NCI-H345 (cell line): ENCODE measurements around the gene CDIPT.
"Not testable (repeated sequence)": the region's sequence is repeated elsewhere in the genome, so short reads cannot be mapped to it uniquely, and the experiment has no call there.

Experiments
- DNase-seq: peaks from one replicate; lab custom pipeline; 2025; lab: John Stamatoyannopoulos, UW

The CDIPT gene

DNA sequence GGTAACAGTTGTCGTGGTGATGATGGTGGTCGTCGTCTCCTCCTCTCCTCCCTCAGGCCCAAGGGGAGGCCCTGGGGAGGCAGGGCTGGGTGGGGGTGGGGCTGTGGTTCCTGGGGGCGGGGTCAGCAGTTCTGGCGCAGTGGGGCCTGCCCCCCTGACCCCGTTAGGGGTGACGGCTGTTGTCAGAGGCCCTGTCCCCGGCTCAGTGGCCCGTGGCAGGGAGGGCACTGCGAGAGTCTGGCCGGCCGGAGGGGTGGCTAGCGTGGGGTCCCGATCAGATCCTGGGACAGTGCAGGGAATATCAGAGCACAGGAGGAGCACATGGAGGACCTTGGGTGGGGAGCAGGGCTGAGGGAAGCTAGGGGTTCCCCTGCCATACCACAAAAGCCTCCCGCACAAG lies 33.8 kb upstream of the CDIPT start:
- DNase-seq = no peak

DNA sequence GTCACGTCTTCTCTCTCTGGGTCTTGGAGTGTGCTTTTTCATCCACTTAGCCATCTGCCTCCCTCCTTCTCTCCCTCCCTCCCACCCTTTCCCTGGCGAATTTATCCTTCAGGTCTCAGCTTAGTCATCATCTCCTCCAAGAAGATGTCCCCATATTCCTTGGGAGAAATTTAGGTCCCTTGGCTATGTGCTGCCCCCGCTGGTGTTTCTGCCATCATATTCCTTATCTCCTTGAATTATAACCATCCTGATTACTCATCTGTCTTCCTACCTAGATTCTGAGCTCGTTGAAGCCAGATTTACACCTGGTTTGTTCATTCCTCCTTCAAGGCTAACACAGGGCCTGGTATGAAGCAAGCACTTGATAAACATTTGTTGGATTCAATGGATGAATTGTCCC lies 31.3 kb upstream of the CDIPT start:
- no peak for DNase-seq

- DNase-seq = no peak
Observed at GRCh38 chr16:29893553-29893952, 30.5 kb upstream of the CDIPT start.

DNA sequence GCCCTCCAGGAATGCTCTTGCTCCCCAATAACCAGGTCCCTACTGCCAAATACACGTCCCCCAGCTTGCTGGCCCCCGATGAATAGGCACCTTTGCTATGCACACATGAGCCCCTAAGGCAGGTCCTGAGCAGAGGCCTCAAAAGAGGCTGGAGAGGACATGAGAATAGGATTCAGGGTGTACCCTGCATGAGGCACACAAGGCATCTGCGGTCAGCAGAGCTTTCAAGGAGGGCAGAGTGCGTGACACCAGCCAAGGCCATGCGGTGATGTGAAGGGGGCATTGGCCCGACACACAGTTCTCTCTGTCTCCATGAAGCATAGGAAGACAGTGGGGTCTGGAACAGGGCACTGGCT lies 29.4 kb upstream of the CDIPT start:
- no peak for DNase-seq

GRCh38 chr16:29891525-29892457 lies 28.8 kb upstream of the CDIPT start:
- DNase-seq = no peak

GRCh38 chr16:29889372-29889771 lies 26.3 kb upstream of the CDIPT start:
- not testable (repeated sequence) for DNase-seq

- DNase-seq = no peak
Observed at GRCh38 chr16:29883987-29884386, 21.0 kb upstream of the CDIPT start.

GRCh38 chr16:29881050-29881449 lies 18.0 kb upstream of the CDIPT start:
- DNase-seq = no peak

DNA sequence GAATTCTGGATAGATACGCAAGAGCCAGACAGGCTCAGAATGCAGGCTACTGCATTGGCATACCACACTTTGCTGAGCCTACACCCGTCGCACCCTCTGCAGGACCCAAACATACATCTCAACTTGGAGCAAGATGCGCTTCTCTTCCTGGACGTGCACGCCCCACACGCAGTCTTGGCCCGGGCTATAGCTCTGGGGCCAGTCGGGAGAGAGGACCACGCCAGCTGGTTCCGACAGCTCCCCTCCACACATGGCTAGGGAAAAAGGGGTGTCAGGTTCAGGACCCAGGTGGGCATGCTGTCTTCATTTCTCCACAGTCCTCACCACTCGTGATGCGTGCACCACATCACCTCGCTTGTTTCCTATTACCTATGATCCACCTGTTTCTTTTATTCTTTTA lies 15.1 kb upstream of the CDIPT start:
- no peak for DNase-seq

GRCh38 chr16:29877266-29877961 lies 14.4 kb upstream of the CDIPT start:
- no peak for DNase-seq

DNA sequence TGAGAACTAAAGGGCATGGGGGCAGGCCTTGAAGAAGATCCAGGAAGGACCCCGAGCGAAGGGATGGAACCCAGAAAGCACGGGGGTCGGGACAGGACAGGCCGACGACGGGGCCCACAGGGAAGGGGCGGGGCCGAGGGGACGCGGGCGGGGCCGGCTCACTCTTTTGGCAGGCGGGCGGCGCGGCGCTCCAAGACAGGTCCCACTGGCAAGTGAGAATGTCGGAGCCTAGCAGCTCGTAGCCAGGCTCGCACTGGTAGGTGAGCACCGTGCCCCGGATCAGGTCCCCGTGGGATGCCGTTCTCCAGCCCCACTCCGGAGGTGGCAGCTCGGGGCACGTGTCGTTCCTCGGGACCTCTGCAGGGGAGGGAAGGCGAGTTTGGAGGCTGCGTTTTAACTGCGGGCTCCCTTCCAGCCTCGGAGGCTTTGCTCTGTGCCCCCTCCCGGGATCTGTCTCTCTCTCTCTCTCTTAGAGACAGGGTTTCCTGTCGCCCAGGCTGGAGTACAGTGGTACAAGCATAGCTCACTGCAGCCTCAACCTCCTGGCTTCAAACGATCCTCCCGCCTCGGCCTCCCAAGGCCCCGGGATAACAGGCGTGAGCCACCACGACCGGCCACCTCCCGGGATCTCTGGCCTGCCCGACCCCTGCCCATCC lies 13.7 kb upstream of the CDIPT start:
- DNase-seq = no peak

DNA sequence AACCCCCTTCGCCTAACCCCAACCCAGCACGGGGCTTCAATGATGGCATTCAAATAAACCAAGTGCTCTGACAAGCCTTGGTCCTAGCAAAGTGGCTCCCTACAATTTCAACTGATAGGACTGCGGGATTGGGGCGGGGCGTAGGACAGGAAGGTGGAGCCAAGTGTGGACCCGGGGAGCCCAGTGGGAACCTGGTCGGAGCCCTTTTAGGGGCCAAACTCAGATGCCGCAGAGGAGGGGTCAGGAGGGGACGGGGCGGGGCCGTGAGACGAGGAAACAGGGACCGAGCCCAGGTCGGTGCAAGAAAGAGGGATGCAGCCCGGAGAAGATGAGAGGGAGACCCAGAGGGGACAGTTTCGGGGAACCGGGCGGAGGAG lies 13.2 kb upstream of the CDIPT start:
- no peak for DNase-seq

DNA sequence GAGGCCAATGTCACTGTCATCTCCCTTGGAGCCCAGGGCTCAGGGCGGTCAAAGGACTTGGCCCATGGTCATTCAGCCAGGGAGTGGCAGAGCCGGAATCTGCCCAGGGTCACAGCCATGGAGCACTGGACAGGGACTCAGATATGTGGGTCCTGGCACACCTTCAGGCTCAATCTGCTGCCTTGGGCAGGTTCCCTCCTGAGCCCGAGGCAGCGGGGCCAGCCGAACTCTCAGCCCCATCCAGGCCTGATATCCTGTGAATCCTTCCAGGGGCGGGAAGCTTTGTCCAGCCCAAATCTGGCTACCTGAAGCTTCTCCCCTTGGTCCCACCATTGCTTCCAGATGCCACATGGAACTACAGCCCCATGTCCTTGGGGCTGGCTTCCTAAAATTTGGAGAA lies 12.2 kb upstream of the CDIPT start:
- DNase-seq = no peak

DNA sequence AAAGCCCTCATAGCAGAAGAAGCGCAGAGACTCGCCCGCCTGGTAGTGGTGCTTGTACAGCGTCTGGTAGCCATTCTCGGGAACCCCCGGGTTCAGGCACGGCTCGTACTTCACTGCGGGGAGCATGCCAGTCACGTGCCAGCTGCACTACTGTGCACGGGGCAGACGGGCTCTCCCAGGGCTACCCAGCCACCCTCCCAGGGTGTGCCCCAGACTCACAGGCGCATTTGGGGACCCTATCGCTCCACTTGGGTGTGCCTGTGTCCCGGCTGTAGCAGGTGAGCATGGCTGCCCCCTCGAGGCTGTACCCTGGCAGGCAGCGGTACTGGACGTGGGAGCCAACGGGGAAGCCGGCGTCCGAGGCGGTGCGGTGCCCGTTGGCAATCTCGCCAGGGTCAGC lies 10.3 kb upstream of the CDIPT start:
- DNase-seq = no peak

DNA sequence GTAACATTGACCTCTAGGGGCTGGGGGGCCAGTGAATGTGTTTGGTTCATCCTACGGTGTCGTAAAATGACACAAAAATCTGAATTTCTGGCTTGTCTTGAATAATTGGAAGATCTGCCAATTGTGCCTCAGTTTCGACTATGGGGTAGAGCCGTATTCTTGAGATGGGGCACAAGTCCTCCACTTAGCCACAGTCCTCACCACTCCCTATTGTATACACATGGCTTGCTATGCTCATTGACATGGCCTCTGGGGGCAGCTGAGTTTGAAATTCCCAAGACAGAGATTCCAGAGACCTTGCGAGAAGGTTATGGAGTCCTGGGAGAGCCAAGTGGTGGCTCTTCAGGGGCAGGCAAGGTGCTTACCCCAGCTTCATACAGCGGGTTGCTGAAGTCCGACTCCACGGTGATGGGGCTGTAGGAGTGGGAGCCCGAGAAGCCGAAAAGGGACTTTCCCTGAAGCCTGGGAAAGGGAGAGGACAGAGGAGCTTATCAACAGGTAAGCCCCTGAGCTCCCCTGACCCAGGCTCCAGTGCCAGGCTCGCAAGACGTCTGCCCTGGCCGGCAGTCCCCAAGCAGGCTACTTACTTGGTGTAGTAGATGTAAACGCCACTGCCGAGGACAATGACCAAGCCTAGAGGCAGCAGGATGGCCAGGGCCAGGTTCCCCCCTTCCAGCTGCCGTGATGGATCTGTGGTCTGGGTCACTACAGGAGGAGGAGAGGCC lies 9.0 kb upstream of the CDIPT start:
- no peak for DNase-seq

DNA sequence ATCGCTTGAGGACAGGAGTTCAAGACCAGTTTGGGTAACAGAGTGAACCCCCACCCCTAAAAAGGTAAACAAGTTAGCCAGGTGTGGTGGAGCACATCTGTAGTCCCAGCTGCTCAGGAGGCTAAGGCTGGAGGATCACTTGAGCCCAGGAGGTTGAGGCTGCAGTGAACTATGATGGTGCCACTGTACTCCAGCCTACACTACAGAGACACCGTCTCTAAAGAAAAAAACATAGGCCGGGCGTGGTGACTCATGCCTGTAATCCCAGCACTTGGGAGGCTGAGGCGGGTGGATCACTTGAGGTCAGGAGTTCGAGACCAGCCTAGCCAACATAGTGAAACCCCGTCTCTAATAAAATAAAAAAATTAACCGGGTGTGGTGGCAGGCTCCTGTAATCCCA lies 6.0 kb upstream of the CDIPT start:
- DNase-seq = not testable (repeated sequence)

DNA sequence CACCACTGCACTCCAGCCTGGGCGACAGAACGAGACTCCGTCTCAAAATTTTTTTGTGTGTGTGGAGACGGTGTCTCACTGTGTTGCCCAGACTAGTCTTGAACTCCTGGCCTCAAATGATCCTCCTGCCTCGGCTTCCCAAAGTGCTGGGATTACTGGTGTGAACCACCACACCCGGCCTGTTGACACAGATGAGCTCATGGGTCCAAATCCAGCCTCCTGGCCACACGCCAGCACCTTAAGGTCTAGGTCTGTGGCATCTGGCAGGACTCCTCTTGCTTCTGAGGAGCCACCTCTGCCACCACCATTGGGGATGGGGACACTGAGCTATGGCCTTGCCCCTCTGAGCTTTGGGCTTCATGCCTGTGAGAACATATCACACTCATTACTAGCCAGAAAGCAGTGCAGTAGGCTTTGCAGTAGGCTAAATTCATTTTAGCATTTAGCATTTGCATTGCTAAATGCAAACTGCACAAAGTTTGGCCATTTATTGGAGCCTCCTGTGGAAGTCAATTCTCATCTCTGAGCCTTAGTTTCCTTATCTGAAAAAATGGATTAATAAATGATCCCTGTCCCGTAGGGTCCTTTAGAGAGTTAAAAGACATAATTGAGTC lies 5.5 kb upstream of the CDIPT start:
- DNase-seq = no peak

- no peak for DNase-seq
Observed at GRCh38 chr16:29864205-29864604, 1.2 kb upstream of the CDIPT start.

DNA sequence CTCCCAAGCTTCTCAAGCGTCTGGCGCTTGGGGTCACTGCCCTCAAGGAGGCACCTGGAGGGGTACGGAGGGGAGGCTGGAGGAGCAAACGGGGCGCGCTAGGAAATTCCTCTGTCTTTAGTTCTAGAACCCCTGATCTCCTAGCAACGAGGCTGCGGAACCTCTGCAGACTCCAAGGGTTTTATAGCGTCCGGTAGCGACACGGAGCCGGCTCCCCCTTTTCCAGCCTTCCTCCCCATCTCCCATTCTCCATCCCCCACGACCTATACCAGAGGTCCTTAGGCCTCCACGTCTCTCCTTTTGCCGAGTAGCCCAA lies 601 bp upstream of the CDIPT start:
- no peak for DNase-seq

- DNase-seq = peak; percentile 22
Observed at GRCh38 chr16:29862383-29862883, 593 bp downstream of the CDIPT start.

DNA sequence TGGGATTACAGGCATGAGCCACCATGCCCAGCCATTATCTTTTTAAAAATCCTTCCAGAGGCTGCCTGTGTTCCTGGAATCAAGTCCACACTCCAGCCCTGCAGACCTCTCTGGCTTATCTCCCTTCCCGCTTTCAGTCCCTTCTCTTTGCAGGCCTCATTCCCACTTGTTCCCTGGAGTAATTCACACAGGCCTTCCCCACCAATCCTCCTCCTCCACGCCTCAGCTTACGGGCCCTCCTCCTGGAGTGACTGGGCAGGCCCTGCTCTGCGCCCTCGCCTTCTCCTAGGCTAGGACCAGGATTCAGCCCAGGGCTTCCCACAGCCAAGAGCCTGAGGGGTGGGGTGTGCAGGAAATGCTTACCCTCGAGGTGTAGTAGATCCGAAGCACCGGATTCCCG lies 2.8 kb downstream of the CDIPT start:
- no peak for DNase-seq

DNA sequence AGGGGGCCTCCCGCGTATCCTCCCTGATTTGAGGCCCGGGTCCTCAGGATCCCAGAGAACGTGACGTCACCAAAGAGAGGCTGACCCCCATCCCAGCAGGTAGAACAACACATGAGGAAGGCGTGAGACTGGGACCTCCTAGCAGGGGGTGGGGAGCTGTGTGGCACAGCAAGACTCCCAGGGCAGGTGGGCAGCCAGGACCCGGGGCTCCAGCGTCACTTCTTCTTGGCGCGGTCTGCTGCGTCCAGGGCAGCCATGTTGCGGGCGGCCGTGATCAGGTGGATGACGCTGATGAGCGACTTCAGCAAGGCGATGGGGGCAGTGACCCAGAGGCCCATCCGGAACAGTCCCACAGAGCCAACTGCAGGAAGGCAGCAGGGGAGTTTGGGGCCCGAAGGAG lies 4.1 kb downstream of the CDIPT start:
- no peak for DNase-seq
